ENCODE data around the gene PDZD8. TPM values are rescaled to one million over a fixed set of nuclear protein-coding genes. Genes with fewer than 3 reads are reported as not detected.

Gene PDZD8
- total RNA-seq, 6 experiments from 2014 or later: 33.5 to 59.7 (median 46.4) TPM

DNA sequence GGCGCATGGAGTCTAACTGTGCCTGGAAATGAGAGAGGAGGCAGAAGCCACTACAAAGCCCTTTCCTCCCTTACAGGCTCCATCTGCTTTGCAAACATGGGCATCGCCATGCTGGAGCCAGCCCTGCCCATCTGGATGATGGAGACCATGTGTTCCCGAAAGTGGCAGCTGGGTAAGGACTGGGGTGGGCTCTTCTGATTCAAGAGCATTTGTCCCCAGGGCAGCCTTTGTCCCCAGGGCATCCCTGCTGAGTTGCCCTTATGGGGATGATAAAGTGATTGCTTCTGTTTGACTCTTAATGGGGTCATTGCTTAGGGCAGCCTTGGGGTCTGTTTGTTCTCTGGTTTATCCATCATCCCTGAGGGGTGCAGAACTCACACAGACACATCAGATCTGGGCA, 117.5 kb downstream of the PDZD8 start:
- intact Hi-C loops (cut with DNase I): no loop called here
- H3K9me3 ChIP-seq: no peaks in the 10 kb centered on the region
- 88% methylated on average over 1 of the region's 3 CpGs for WGBS (ENCODE audit: insufficient coverage, low coverage, low lambda C conversion rate, missing lambda C conversion rate)
- no peak overlapping the region for H3K27ac ChIP-seq
- no peak overlapping the region for H3K4me3 ChIP-seq
- H3K36me3 ChIP-seq: no peaks in the 10 kb centered on the region
- DNase-seq (no peak), ATAC-seq (no peak)
- no peaks in the 10 kb centered on the region for H3K4me1 ChIP-seq
- no peaks in the 10 kb centered on the region for H3K27me3 ChIP-seq
- TF ChIP-seq POLR2A (IDR thresholded peaks at IDR 0.05): no peak
- TF ChIP-seq, protein P1, sequence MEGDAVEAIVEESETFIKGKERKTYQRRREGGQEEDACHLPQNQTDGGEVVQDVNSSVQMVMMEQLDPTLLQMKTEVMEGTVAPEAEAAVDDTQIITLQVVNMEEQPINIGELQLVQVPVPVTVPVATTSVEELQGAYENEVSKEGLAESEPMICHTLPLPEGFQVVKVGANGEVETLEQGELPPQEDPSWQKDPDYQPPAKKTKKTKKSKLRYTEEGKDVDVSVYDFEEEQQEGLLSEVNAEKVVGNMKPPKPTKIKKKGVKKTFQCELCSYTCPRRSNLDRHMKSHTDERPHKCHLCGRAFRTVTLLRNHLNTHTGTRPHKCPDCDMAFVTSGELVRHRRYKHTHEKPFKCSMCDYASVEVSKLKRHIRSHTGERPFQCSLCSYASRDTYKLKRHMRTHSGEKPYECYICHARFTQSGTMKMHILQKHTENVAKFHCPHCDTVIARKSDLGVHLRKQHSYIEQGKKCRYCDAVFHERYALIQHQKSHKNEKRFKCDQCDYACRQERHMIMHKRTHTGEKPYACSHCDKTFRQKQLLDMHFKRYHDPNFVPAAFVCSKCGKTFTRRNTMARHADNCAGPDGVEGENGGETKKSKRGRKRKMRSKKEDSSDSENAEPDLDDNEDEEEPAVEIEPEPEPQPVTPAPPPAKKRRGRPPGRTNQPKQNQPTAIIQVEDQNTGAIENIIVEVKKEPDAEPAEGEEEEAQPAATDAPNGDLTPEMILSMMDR (IDR thresholded peaks at IDR 0.05): no peak

DNA sequence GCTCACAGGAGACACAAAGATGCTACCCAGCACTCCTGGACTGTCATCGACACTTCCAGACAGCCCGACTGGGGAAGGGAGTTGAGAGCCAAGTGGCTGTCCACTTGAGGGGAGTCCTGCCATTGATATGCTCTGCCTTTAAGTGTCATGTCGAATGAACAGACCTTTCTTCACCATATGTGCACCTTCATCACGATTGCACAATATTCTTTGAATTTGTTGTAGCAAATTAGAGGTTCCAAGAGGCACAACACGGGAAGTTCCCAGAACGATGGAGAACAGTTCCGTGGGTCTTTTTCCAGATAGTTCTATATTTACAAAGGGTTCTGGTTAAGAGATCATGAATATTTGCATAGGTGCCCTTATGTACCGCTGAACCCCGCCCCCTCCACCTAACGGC, 118.3 kb downstream of the PDZD8 start:
- DNase-seq (no peak), ATAC-seq (no peak)
- 54% methylated on average over 3 of the region's 10 CpGs for WGBS (ENCODE audit: insufficient coverage, low coverage, low lambda C conversion rate, missing lambda C conversion rate)
- Histone ChIP-seq H3K27me3 (no peaks in the 10 kb centered on the region), H3K4me1 (no peaks in the 10 kb centered on the region), H3K36me3 (no peaks in the 10 kb centered on the region), H3K27ac (no peak overlapping the region), H3K9me3 (no peaks in the 10 kb centered on the region), H3K4me3 (no peak overlapping the region)
- intact Hi-C loops (cut with DNase I): no loop called here
- TF ChIP-seq POLR2A (IDR thresholded peaks at IDR 0.05): no peak
- TF ChIP-seq, protein P1 (IDR thresholded peaks at IDR 0.05): no peak

DNA sequence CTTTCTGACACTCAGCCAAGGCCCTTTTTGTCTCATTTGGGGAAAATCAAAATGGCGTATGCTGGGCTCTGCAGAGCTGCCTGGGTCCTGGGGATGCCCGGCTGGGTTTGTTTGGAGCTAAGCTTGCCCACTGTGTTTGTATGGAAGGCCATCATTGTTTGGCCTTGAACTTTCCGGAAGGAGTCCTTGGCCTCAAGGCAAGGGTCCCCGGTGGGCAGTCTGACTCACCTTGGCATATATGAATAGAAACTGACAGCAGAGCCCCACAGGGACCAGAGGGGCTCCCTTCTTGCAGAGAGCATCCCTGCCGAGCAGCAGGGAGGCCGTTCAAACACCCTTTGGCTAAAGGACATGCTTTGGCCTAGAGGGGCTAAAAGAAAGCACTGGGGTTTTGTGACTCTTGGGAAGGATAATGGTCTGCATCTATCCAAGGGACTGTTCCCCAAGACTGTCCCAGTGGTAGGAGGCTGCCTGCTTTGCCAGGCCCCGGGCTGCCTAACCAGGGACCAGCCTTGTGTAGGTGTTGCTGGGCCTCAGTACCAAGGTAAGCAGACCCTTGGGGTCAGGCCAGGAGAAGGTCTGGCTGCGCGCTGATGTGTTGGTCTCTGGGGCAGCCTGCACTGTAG, 119.3 kb downstream of the PDZD8 start:
- H3K27ac ChIP-seq: no peak overlapping the region
- no peak overlapping the region for H3K4me3 ChIP-seq
- WGBS (ENCODE audit: insufficient coverage, low coverage, low lambda C conversion rate, missing lambda C conversion rate): 80% methylated on average over 3 of the region's 9 CpGs
- no peaks in the 10 kb centered on the region for H3K27me3 ChIP-seq
- H3K36me3 ChIP-seq: no peaks in the 10 kb centered on the region
- no peaks in the 10 kb centered on the region for H3K4me1 ChIP-seq
- intact Hi-C loops (cut with DNase I): no loop called here
- TF ChIP-seq POLR2A (IDR thresholded peaks at IDR 0.05): no peak
- ATAC-seq (peak in 1 of 4 donors; percentile 19), DNase-seq (no peak)
- no peaks in the 10 kb centered on the region for H3K9me3 ChIP-seq

DNA sequence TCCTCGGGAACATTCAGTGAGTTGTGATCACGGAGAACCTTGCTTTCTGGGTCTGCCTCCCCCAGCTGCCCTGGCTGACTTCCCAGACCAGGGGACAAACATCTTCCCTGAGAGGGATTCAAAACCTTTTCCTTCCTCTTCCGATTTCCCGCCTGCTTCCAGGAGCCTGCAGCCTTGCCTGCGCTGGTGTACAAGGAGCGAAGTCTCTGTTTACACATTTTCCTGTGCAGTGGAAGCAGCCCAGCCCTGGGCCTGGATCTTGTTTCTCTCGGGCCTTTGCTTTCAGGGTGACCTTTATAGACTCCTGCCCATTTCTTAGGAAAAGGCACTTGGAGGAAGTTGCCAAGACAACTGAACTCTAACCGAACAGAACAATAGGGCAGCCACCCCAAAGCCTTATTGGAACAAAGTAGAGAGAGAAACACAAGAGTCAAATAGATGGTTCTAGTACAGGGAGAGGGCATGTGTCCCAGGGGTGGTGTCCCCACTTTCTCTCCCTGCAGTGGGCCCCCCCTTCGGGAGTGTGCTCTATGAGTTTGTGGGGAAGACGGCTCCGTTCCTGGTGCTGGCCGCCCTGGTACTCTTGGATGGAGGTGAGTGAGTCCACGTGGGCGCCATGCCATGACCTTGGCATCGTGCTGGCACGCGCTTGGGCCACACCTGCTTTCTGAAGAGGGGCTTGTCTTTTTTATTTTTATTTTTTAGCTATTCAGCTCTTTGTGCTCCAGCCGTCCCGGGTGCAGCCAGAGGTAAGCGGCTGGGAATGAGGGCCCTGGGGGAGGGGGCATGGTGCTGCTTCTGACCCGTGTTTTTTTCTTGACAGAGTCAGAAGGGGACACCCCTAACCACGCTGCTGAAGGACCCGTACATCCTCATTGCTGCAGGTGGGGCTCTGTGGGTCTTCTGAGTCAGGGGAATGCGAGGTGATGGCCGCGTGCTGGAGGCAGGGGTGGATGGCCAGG, 120.2 kb downstream of the PDZD8 start:
- 51% methylated on average over 12 of the region's 26 CpGs for WGBS (ENCODE audit: insufficient coverage, low coverage, low lambda C conversion rate, missing lambda C conversion rate)
- TF ChIP-seq, protein P1 (IDR thresholded peaks at IDR 0.05): no peak
- TF ChIP-seq POLR2A (IDR thresholded peaks at IDR 0.05): no peak
- no peaks in the 10 kb centered on the region for H3K9me3 ChIP-seq
- ATAC-seq: no peak
- no peaks in the 10 kb centered on the region for H3K4me1 ChIP-seq
- H3K27ac ChIP-seq: no peak overlapping the region
- H3K27me3 ChIP-seq: no peaks in the 10 kb centered on the region
- no peak overlapping the region for H3K4me3 ChIP-seq
- DNase-seq: no peak
- no peaks in the 10 kb centered on the region for H3K36me3 ChIP-seq
- intact Hi-C loops (cut with DNase I): no loop called here

DNA sequence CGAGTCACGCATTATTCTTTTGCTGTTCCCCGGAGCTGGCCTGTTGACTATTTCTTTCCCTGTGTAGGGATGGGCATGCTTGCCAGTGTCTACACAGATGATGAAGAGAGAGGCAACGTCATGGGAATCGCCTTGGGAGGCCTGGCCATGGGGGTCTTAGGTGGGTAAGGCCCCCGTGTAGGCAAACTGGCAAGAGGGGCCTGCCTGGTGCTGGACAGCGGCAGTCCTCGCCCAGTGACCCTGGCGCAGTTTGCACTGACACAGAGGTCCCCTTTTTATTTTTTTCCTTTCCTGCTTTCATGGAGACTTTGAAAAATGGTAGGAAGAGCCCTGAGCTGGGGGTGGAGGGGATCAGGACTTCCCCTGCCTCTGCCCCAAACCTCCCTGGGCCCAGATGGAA, 120.9 kb downstream of the PDZD8 start:
- no peaks in the 10 kb centered on the region for H3K4me1 ChIP-seq
- intact Hi-C loops (cut with DNase I): no loop called here
- H3K9me3 ChIP-seq: no peaks in the 10 kb centered on the region
- no peaks in the 10 kb centered on the region for H3K27me3 ChIP-seq
- WGBS (ENCODE audit: insufficient coverage, low coverage, low lambda C conversion rate, missing lambda C conversion rate): 33% methylated on average over 3 of the region's 9 CpGs
- ATAC-seq (no peak), DNase-seq (no peak)
- no peaks in the 10 kb centered on the region for H3K36me3 ChIP-seq
- TF ChIP-seq POLR2A (IDR thresholded peaks at IDR 0.05): no peak
- TF ChIP-seq, protein P1 (IDR thresholded peaks at IDR 0.05): no peak
- H3K27ac ChIP-seq: no peak overlapping the region
- H3K4me3 ChIP-seq: no peak overlapping the region

Measured in right lobe of liver (tissue), 6 donors.